Activated CD4-positive, alpha-beta T cell treated with anti-CD3 and anti-CD28 coated beads, Interleukin-2, amount 50 U/mL, for 16 hours (primary cell): ENCODE data around the gene DTNBP1.
"Not testable (repeated sequence)": the region's sequence is repeated elsewhere in the genome, so short reads cannot be mapped to it uniquely, and the experiment has no call there.

Experiments
- DNase-seq: peaks from one replicate; pipeline ENCODE4 v3.0.0-alpha.2; 2020

DTNBP1 gene

DNA sequence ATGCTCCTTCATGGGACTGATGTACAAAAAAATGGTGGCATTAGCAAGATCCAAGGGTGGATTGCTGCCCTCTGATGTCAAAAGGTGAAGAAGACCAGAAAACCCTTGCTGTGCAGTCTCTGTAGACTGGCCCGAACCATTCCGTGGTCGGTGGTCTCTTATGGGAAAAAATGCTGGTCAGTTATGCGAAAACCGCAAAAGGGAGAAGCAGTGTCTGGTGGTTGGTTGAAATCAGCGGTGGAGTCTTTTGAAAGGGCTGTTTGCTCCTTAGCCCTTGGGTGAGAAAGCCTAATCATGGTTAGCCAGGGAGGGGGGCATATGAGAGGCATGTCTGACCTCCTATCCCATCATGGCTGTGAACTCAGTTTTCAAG, 108.1 kb downstream of the DTNBP1 start:
- no peak for DNase-seq

DNA sequence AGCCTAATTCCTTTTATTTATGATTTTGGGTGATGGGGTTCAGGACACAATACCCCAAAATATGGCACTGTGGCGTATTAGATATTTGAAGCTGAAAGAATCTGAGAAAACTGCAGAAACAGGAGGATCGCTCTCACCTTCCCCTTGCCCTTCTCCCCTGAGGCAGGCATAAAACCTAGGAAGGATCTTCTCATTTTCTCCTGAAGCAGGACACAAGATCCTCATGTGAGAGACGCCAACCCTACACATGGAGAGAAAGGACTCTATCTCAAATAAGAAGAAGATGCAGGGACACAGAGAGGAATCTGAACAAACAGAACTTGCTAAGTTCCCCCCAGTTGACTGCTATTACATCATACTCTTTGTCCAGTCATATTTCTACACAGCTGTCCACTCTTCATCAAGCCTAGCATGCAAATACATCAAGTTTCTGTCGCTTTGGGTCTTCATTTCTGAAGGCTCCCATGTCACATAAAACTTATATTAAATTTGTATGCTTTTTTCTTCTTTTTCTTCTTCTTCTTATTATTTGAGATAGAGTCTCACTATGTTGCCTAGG, 109.0 kb downstream of the DTNBP1 start:
- no peak for DNase-seq

DNA sequence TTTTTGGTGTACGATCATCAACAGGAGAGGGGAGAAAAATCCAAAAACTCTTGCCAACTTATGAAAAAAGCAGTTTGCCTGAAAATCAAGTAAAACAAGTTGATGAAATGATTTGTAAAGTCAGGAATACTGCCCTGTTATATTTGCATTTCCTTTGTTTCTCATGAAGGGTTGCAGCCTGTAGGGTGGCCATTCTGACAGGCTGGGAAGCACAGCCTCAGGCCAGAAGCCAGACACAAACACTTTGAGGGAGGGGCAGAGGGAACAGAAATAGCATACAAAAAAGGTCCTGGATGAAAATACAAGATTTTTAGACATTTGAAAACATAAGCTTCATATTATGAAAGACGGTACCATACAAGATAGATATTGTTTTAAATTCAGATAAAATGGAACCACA, 109.8 kb downstream of the DTNBP1 start:
- no peak for DNase-seq

DNA sequence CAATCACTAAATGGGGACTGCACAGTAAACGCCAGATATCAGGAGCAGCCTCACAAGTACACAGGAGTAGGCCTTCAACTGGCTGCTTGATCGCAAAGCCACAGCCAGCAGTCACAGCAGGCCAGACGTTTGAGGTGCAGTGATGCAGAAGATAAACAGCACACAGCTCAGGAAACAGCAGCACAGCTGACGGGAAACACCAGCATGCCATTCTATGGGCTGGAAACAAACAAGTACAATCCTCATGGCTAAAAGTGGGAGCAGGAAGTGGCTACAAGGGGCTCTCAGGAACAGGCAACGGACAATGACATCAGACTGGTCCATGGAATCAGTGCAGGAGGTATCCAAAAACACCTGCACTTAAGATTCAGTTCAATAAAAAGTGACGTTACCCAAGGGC, 111.0 kb downstream of the DTNBP1 start:
- no peak for DNase-seq

DNA sequence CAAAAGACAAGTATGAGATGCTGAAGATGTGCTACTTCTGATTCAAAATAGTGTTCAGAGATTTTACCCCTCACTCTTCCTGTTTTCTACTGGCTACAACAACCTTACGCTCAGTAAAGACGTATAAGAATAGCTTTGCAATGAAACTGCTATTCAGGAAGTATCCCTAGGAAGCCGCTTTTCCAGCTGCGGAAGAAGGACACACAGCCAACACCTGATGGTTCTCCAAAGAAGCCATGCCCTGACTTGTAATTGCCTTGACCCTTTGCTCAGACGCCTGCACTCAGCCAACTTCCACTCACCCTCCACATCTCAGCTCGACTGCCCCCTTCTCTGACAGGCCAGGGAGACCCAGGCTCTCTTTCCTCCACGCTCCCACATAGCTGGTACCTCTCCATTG, 111.6 kb downstream of the DTNBP1 start:
- no peak for DNase-seq

DNA sequence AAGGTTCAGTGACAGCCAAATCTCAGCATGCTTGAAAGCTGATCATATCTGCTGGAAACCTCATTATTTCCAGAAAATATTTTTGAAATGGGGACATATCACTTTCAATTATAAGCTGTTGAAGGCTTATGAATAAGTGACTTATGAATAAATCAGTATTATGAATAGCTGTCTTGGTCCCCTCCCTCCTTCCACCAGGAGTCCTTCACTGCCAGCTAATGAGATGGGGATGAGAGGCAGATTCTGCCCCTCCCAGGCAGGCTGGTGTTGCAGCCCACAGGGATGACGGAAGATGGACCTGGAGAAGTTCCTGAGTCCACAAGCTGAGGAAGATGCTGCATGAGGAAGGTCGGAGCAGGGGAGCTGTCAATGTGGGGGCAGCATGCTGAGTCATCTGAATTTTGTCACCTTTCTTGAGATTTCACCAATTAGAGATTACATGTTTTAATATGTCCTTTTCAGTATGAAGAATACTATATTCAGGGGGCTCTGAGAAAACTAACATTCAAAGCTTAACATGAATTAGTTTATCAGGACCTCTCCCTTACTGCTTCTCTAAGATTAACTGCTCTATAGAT, 112.2 kb downstream of the DTNBP1 start:
- no peak for DNase-seq

DNA sequence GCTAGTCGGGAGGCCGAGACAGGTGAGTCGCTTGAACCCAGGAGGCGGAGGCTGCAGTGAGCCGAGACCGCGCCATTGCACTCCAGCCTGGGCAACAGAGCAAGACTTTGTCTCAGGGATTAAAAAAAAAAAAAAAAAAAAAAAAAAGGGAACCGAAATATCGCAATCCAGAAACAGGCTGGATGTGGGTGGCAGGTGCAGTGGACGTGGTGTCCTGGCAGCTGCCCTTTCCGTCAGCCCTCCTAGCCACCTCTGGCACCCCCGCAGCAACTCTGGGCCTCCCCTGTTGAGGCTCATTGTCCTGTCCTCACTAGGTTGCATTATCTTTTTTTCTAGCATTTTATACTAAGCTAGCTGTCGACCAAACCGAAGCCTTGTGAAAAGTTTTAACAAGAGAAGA, 113.5 kb downstream of the DTNBP1 start:
- no peak for DNase-seq

DNA sequence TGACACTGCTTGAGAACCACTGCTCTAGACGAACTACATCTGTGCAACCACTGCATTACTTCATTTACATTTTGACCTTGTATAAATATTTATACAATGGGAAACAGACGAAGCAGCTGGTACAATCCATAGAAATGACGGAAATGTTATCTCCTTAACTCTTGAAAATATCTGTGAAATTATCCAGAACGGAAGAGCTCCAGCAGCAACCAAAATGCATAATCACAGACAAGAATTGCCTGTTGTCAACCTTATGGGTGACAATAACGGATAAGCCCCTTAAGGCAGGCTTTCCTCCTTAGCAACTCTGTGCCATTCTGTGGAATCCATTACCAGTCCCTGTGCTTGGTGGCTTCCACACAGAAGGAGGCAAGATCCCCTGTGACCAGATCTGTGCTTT, 115.4 kb downstream of the DTNBP1 start:
- DNase-seq = no peak

DNA sequence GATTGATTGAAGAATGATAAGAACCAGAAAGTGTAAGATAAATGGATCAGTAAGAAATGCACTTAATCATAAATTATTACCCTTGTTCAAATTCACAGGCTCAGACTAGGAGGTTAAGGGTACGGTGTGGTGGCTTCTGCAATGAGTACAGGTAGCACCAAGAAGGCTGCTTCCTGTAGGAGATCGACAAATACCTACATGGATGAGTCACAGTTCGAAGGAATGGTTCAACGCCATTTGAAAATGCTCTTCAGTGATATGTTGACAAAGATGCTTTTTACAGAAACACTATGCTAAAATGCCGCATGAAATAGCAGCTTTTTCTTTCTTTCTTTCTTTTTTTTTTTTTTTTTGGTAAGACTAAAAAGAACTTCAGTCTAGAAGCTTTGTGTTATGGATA, 116.2 kb downstream of the DTNBP1 start:
- no peak for DNase-seq

DNA sequence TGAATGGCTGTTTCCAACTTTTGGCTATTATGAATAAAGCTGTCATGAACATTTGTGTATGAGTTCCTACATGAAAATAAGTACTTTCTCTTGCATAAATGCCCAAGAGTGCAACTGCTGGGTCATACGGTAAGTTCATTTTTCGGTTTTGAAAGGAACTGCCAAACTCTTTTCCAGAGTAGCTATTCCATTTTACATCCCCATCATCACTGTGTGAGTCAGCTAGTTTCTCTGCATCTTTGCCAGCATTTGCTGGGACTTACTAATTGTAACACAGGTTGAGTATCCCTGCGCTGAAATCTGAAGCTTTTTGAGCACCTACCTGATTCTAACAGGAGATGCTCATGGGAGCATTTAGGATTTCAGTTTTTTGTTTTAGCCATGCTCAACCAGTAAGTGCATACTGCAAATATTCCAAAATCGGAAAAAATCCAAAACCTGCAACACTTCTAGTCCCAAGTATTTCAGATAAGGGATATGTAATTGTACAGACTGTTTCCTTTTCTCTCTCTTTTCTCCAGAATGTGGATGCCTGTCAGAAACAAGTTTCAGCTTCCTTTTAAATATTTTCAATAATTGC, 118.4 kb downstream of the DTNBP1 start:
- no peak for DNase-seq

DNA sequence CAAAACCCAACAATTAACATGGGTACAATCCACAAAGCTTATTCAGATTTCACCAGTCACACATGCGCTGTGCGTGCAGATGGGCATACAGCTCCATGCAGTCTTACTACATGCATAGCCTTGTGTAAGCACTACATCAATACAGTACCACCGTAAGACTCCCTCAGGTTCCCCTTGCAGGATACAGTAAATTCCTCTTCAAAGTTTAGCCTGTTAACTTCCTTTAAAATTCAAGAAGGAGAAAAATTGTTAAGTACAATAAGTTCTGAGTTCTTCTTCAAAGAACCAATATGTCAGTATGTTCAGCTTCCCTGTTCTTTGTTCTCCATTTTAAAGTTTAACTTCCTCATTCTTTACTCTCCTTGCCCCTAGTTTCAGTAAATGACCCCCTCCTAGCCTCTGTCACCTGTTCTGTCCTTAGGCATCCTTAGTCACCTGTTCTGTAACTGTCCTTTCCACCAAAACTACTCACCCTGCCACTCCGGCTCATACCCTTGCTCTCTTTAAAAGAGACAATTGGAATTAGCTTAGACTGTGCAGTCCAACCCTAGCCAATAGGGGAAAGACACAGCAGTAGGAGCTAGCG, 119.4 kb downstream of the DTNBP1 start:
- DNase-seq = not testable (repeated sequence)

DNA sequence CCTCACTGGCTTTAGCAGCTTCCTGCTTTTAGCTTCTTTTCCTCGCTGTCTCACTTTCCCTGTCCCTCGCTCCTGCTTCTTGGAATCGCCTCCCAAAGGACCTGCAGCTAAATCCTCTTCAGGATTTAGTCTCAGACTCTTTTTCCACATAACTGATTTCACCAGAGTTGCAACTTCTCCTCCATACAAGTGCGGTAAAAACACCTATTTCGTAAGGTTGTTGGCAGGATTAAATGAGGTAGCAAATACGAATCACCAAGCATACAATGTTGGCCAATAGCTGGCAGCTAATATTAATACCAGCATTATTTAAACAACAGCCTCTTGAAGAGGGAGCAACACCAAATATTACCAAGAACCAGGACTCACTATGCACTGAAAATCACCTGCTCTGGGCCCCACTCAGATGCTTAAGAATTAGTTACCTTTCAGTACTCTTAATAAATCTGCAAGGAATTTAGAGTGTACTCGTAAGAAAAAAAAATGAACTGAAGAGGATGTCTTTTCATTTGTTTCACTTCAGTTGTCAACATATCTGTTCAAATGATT, 123.0 kb downstream of the DTNBP1 start:
- DNase-seq = no peak

DNA sequence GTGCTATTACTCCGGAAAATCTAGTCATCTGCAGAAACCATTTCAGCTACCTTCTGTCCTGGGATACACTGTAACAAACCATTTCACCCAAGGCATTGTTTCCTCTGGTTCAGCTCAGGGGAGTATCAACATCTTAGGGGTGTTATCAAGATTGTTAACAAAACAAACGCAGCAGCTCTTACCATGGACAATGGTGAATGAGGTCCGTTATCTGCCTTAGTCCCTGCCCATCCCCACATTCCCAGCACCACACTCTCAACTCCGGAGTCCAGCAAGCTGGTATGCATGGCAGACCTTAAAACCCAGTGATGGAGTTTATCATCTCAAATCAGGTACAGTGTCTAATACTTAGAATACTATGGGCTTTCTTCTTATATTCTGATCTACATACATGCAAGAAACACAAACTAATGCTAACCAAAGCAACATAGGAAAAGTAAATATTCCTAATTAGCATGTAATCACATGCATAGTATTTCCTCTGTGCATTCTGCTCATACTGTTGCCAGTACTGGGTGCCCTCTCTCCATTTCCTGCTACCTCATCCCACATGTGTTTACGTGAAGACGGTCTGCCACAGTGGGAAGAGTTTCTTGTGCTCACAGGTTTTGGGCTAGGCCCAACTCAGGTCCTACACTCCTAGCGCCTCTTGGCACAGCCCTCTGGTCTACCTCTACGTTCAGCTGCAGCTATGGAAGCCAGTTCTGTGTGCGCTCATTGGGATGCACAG, 123.9 kb downstream of the DTNBP1 start:
- no peak for DNase-seq

DNA sequence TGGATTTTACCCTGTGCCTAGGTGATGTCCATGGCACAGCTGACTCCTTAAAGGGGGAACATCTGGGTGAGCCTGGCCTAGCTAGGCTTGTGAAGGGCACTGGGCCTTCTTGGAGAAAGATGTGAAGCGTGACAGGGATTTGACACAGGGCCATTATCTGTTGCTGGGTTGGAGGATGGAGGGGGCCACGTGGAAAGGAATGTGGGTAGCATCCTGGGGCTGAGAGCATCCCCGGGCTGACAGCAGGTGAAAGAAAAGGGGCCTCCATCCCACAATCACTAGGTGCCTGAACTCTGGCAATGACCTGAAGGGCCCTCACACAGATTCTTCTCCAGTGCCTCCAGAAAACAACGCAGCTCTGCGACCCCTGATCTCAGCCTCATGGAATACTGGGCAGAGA, 124.7 kb downstream of the DTNBP1 start:
- DNase-seq = no peak

DNA sequence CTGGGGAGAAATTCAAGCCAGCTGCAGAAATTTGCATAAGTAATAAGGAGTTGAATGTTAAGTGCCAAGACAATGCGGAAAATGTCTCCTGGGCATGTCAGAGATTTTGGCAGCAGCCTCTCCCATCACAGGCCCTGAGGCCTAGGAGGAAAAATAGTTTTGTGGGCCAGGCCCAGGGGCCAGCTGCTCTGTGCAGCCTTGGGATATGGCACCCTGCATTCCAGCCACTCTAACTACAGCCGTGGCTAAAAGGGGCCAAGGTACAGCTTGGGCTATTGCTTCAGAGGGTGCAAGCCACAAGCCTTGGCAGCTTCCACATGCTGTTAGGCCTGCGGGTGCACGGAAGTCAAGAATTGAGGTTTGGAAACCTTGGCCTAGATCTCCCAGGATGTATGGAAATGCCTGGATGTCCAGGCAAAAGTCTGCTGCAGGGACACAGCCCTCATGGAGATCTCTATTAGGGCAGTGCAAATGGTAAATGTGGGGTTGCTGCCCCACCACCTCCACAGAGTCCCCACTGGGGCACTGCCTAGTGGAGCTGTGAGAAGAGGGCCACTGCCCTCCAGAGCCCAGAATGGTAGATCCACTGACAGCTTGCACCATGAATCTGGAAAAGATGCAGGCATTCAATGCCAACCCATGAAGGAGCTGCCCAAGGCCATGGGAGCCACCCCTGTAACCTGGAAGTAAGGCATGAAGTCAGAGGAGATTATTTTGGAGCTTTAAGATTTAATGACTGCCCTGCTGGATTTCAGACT, 126.5 kb downstream of the DTNBP1 start:
- DNase-seq = no peak

DNA sequence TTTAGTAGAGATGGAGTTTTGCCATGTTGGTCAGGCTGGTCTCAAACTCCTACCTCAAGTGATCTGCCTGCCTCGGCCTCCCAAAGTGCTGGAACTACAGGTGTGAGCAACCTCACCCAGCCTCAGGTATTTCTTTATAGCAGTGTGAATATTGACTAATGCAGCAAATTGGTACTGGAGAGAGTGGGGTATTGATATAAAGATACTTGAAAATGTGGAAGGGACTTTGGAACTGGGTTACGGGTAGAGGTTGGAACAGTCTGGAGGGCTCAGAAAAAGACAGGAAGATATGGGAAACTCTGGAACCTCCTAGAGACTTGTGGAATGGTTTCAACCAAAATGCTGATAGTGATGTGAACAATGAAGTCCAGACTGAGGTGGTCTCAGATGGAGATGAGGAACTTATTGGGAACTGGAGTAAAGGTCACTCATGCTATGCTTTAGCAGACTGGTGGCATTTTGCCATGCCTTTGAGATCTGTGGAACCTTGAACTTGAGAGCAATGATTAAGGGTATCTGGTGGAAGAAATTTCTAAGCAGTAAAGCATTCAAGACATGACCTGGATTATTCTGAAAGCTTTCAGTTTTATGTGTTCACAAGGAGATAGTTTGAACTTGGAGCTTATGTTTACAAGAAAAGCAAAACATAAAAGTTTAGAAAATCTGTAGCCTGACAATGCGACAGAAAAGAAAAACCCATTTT, 127.2 kb downstream of the DTNBP1 start:
- DNase-seq = no peak

DNA sequence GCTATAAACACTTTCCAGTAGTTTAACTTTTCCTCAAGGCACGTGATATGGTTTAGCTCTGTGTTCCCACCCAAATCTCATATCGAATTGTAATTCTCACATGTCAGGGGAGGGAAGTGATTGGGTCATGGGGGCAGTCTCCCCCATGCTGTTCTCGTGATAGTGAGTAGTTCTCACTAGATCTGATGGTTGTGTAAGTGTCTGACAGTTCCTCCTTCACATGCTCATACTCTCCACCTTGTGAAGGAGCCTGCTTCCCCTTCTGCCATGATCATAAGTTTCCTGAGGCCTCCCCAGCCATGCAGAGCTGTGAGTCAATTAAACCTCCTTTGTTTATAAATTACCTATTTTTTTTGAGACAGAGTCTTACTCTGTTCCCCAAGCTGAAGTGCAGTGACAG, 127.9 kb downstream of the DTNBP1 start:
- DNase-seq = no peak

DNA sequence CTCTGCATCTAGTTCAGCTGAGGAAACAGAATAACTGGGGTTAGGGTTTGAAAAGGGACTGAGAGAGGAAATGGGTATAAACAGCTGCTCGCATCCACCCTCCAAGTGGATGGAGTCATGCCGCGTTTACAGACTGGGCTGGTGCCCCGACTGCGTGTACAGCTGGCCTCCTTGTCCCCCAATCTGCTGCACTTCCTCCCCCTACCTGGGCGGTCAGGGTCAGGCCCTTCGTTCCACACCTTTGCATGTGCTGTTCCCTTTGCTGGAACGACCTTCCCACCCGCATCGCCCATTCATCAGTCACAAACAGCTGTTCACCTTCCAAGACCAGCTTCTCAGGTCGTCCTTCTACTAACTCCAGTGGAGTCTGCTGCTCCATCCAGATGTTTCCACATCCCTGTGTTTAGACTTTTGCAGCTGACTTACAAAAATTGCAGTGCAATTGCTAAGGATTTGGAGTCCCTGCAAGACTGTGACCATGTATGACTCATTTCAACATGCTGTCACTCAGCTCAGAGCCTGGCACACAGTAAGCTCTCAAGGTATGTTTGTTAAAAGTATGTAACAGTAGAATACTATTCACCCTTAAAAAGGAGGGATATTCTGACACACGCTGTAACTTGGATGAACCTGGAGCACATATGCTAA, 129.3 kb downstream of the DTNBP1 start:
- no peak for DNase-seq

DNA sequence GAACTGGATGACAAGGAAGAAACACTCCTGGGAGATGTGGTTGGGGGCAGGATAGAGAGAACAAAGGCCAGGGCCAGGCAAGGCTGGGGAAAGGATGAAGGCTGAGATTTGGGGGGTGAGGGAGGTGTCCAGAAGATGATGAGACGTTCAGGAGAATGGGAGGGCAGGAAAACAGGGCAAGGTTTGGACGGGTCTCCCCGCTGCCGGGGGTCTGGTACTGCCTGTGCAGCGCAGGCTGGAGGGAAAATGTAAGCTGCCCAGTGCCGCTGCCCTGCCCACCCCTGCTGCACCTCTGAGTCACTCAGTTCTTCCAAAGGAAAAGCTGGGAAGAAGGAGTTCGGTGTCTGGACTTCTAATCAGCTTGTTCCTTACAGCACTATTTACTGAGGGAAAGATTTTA, 130.9 kb downstream of the DTNBP1 start:
- DNase-seq = no peak

DNA sequence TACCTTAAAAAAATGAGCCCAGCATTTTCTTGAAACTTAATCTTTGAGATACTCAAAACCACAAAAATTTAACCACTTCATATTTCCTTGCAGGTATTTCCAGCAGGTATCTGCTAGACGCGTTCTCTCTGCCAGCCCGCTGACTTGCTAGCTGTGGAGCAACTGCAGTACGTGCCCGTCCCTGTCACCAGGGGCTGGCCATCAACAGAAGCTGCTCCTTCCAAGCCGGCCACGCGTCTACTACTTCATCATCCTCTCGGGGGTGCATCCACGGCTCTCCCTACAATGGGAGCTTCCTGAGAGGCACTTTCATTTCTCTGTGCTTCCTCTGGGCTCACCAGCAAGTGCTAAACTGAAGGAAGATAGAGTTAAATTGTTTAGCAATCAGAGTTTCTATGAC, 132.4 kb downstream of the DTNBP1 start:
- no peak for DNase-seq

DNA sequence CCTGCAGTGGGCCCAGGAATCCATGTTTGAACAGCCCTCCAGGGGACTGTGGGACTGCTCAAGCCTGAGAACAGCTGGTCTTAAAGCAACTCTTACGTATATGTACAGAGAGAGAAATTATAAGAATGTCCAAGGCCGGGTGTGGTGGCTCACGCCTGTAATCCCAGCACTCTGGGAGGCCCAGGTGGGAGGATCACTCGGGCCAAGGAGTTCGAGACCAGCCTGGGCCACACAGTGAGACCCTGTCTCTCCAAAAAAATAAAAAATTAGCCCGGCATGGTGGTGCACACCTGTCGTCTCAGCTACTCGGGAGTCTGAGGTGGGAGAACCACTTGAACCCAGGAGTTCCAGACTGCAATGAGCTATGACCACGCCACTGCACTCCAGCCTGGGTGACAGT, 134.0 kb downstream of the DTNBP1 start:
- no peak for DNase-seq
